H1 (cell line): ENCODE measurements around the gene ARHGEF19. TPM values are rescaled to one million over a fixed set of nuclear protein-coding genes. Genes with fewer than 3 reads are reported as not detected.

Source experiments
- CTCF ChIA-PET: fragments of 300-600 bp; sonication (Branson Sonifier 250); formaldehyde crosslinking; loops from one replicate; lab custom pipeline; 2021; ENCODE audit not compliant: partially characterized antibody; lab: Charles Lee
- POLR2A ChIA-PET: fragments of 300-600 bp; sonication (Branson Sonifier 250); formaldehyde crosslinking; loops from one replicate; lab custom pipeline; 2021; ENCODE audit warnings: inconsistent platforms; ENCODE audit not compliant: partially characterized antibody; lab: Charles Lee
- DNase-seq, 2 experiments: peaks; one replicate each; pipeline versions ENCODE4 v3.0.0 to v3.0.0-alpha.2; 2010 to 2022; ENCODE audit warnings: low spot score in 2 of 2, low read depth in 1 of 2, mixed read lengths in 1 of 2
- FAIRE-seq: peaks from 2 replicates; lab custom pipeline; 2011; peaks lifted over from hg19 to GRCh38; lab: Jason Lieb, UNC
- H2AFZ ChIP-seq: 2 replicates; pipeline ENCODE4 v1.8.1; 2012; ENCODE audit warnings: low read length, inconsistent platforms
- H2AK5ac ChIP-seq: 2 replicates; pipeline ENCODE4 v1.6.1; 2013; ENCODE audit warnings: low read depth, low read length
- H2BK120ac ChIP-seq: replicated peaks from 2 replicates; pipeline ENCODE3; 2013; ENCODE audit warnings: low read depth, low read length, inconsistent platforms
- H2BK12ac ChIP-seq: 2 replicates; pipeline ENCODE4 v1.6.1; 2013; ENCODE audit warnings: low read depth, low read length
- H2BK15ac ChIP-seq: 2 replicates; pipeline ENCODE4 v1.6.1; 2013; ENCODE audit warnings: low read length
- H2BK20ac ChIP-seq: 2 replicates; pipeline ENCODE4 v1.6.1; 2013; ENCODE audit warnings: low read length
- H2BK5ac ChIP-seq: 2 replicates; pipeline ENCODE4 v1.6.1; 2013; ENCODE audit warnings: low read depth, low read length
- H3K14ac ChIP-seq: 2 replicates; pipeline ENCODE4 v1.6.1; 2013; ENCODE audit warnings: inconsistent platforms; ENCODE audit not compliant: insufficient read length
- H3K18ac ChIP-seq: 2 replicates; pipeline ENCODE4 v1.6.1; 2013; ENCODE audit warnings: low read length; ENCODE audit errors: extremely low read depth
- H3K23ac ChIP-seq: 2 replicates; pipeline ENCODE4 v1.6.1; 2013; ENCODE audit warnings: inconsistent platforms; ENCODE audit not compliant: insufficient read length
- H3K23me2 ChIP-seq: 2 replicates; pipeline ENCODE4 v1.6.1; 2013; ENCODE audit warnings: low read depth, low read length
- H3K27ac ChIP-seq: 2 replicates; pipeline ENCODE4 v1.6.1; 2011; ENCODE audit warnings: low read depth, low read length, inconsistent platforms
- H3K27me3 ChIP-seq, 4 experiments: replicated peaks in 1 of 4; 1 replicate in 1 of 4; 2 replicates in 3 of 4; pipeline versions ENCODE4 v1.6.1 to v1.8.1; 2011 to 2013; ENCODE audit warnings: low read length in 3 of 4, mild to moderate bottlenecking in 3 of 4, inconsistent platforms in 2 of 4, mixed read lengths in 2 of 4, moderate library complexity in 1 of 4; ENCODE audit not compliant: control insufficient read depth in 3 of 4, insufficient read depth in 3 of 4; ENCODE audit errors: extremely low read depth in 1 of 4
- H3K36me3 ChIP-seq, 4 experiments: 2 replicates each; pipeline versions ENCODE4 v1.6.1 to v1.8.1; 2011 to 2013; ENCODE audit warnings: mild to moderate bottlenecking in 4 of 4, low read length in 3 of 4, moderate library complexity in 2 of 4, control low read depth in 1 of 4, inconsistent platforms in 1 of 4; ENCODE audit not compliant: insufficient read depth in 4 of 4, control insufficient read depth in 2 of 4
- H3K4ac ChIP-seq: replicated peaks from 2 replicates; pipeline ENCODE3; 2013; ENCODE audit warnings: low read length, low read depth, mixed read lengths, inconsistent platforms; ENCODE audit not compliant: insufficient read length
- H3K4me1 ChIP-seq, 4 experiments: replicated peaks in 1 of 4; 1 replicate in 1 of 4; 2 replicates in 3 of 4; pipeline versions ENCODE4 v1.6.1 to v1.8.1; 2011 to 2013; ENCODE audit warnings: low read length in 3 of 4, inconsistent platforms in 2 of 4, mixed read lengths in 1 of 4; ENCODE audit not compliant: insufficient read depth in 4 of 4, control insufficient read depth in 3 of 4
- H3K4me2 ChIP-seq, 2 experiments: 2 replicates each; pipeline versions ENCODE4 v1.6.1 to v1.8.1; 2011 to 2013; ENCODE audit warnings: low read depth in 2 of 2, low read length in 2 of 2, control low read depth in 1 of 2, inconsistent platforms in 1 of 2, mild to moderate bottlenecking in 1 of 2; ENCODE audit not compliant: insufficient read depth in 1 of 2
- H3K4me3 ChIP-seq, 4 experiments: fragments of 200-600, 300-600 bp in 1 of 4; sonication (generic), shearing (Covaris generic), sonication (Bioruptor Twin) in 1 of 4; 2 replicates each; pipeline versions ENCODE4 v1.5.1 to v1.8.1; 2011 to 2016; ENCODE audit warnings: low read length in 4 of 4, low read depth in 3 of 4, control low read depth in 2 of 4, inconsistent platforms in 2 of 4, mild to moderate bottlenecking in 2 of 4, mixed read lengths in 1 of 4, moderate library complexity in 1 of 4; ENCODE audit not compliant: insufficient read depth in 2 of 4; ENCODE audit errors: extremely low read depth in 1 of 4
- H3K56ac ChIP-seq: replicated peaks from 2 replicates; pipeline ENCODE3; 2013; ENCODE audit warnings: low read depth, mild to moderate bottlenecking, mixed read lengths, low read length, inconsistent platforms; ENCODE audit not compliant: insufficient read length
- H3K79me1 ChIP-seq: 2 replicates; pipeline ENCODE4 v1.6.1; 2013; ENCODE audit warnings: low read depth, low read length, control low read depth
- H3K79me2 ChIP-seq, 2 experiments: 2 replicates each; pipeline versions ENCODE4 v1.6.1 to v1.8.1; 2012 to 2013; ENCODE audit warnings: low read length in 2 of 2, mild to moderate bottlenecking in 2 of 2, inconsistent platforms in 1 of 2; ENCODE audit not compliant: insufficient read depth in 2 of 2, control insufficient read depth in 1 of 2
- H3K9ac ChIP-seq, 4 experiments: replicated peaks in 1 of 4; 1 replicate in 1 of 4; 2 replicates in 3 of 4; pipeline versions ENCODE4 v1.6.1 to v1.8.1; 2011 to 2013; ENCODE audit warnings: low read depth in 3 of 4, low read length in 3 of 4, control low read depth in 2 of 4, mild to moderate bottlenecking in 2 of 4, moderate library complexity in 2 of 4, inconsistent platforms in 1 of 4; ENCODE audit errors: extremely low read depth in 1 of 4
- H3K9me3 ChIP-seq, 2 experiments: 2 replicates each; pipeline versions ENCODE4 v1.6.1 to v1.8.1; 2012 to 2013; ENCODE audit warnings: mild to moderate bottlenecking in 2 of 2, moderate library complexity in 2 of 2, control low read depth in 1 of 2, inconsistent platforms in 1 of 2, low read depth in 1 of 2, low read length in 1 of 2, mixed read lengths in 1 of 2; ENCODE audit not compliant: insufficient read depth in 2 of 2
- H4K20me1 ChIP-seq, 2 experiments: replicated peaks in 1 of 2; 2 replicates each; pipeline versions ENCODE3 to v1.8.1; 2011 to 2013; ENCODE audit warnings: inconsistent platforms in 2 of 2, low read length in 2 of 2, mild to moderate bottlenecking in 1 of 2; ENCODE audit not compliant: insufficient read depth in 2 of 2, control insufficient read depth in 1 of 2
- H4K5ac ChIP-seq: 2 replicates; pipeline ENCODE4 v1.6.1; 2013; ENCODE audit warnings: low read length, low read depth, mixed read lengths, inconsistent platforms; ENCODE audit not compliant: insufficient read length
- H4K8ac ChIP-seq: 2 replicates; pipeline ENCODE4 v1.8.0; 2013; ENCODE audit warnings: mild to moderate bottlenecking, moderate library complexity, low read length, inconsistent platforms; ENCODE audit not compliant: insufficient read depth; ENCODE audit errors: extremely low read depth
- H4K91ac ChIP-seq: replicated peaks from 2 replicates; pipeline ENCODE3; 2013; ENCODE audit warnings: low read length, mixed read lengths, inconsistent platforms; ENCODE audit not compliant: insufficient read length
- CHD2 ChIP-seq: IDR thresholded peaks from 2 replicates; pipeline ENCODE4 v1.6.1; 2012; ENCODE audit warnings: low read length, improper control_type of control experiment
- EP300 ChIP-seq, 2 experiments: IDR thresholded peaks; 1 replicate in 1 of 2; 2 replicates in 1 of 2; pipeline ENCODE4 v1.6.1; 2011 to 2012; ENCODE audit warnings: low read depth in 2 of 2, low read length in 2 of 2, mild to moderate bottlenecking in 2 of 2, borderline replicate concordance in 1 of 2, inconsistent platforms in 1 of 2, moderate library complexity in 1 of 2
- FOSL1 ChIP-seq: IDR thresholded peaks from 2 replicates; pipeline ENCODE4 v1.6.1; 2011; ENCODE audit warnings: mild to moderate bottlenecking, low read depth, low read length, moderate library complexity; ENCODE audit not compliant: insufficient read depth
- KDM4A ChIP-seq: IDR thresholded peaks from one replicate; pipeline ENCODE4 v1.7.1; 2012; ENCODE audit warnings: low read depth, mild to moderate bottlenecking, moderate library complexity, low read length, inconsistent platforms; ENCODE audit not compliant: severe bottlenecking
- MAX ChIP-seq: IDR thresholded peaks from 2 replicates; pipeline ENCODE4 v1.6.1; 2012; ENCODE audit warnings: inconsistent platforms
- POLR2A ChIP-seq, 2 experiments: IDR thresholded peaks; 1 replicate in 1 of 2; 2 replicates in 1 of 2; pipeline ENCODE4 v1.6.1; 2011; ENCODE audit warnings: low read depth in 2 of 2, low read length in 2 of 2, mild to moderate bottlenecking in 2 of 2; ENCODE audit errors: control extremely low read depth in 1 of 2
- RAD21 ChIP-seq, 2 experiments: IDR thresholded peaks in 1 of 2; conservative IDR thresholded peaks in 1 of 2; 2 replicates each; pipeline ENCODE4 v1.6.1; 2011; ENCODE audit warnings: low read depth in 2 of 2, low read length in 2 of 2, improper control_type of control experiment in 1 of 2, inconsistent platforms in 1 of 2, mild to moderate bottlenecking in 1 of 2, moderate library complexity in 1 of 2
- RBBP5 ChIP-seq: IDR thresholded peaks from 2 replicates; pipeline ENCODE4 v1.7.1; 2012; ENCODE audit warnings: low read depth, mild to moderate bottlenecking, inconsistent platforms, low read length, moderate library complexity, borderline replicate concordance
- RXRA ChIP-seq: IDR thresholded peaks from 2 replicates; pipeline ENCODE4 v1.6.1; 2011; ENCODE audit warnings: low read depth, mild to moderate bottlenecking, low read length, moderate library complexity; ENCODE audit not compliant: insufficient read depth
- SP2 ChIP-seq: IDR thresholded peaks from 2 replicates; pipeline ENCODE4 v1.6.1; 2012; ENCODE audit warnings: mild to moderate bottlenecking, low read length, inconsistent platforms
- USF2 ChIP-seq: IDR thresholded peaks from 2 replicates; pipeline ENCODE4 v1.6.1; 2011; ENCODE audit warnings: low read length, improper control_type of control experiment
- WGBS, 2 experiments: shearing (Covaris generic) in 1 of 2; methylation state at CpG; one replicate each; pipeline versions ENCODE4 v1.1.6 to v1.1.7; 2013 to 2015; ENCODE audit warnings: low lambda C conversion rate in 2 of 2, mixed read lengths in 2 of 2, inconsistent platforms in 1 of 2, low coverage in 1 of 2, missing lambda C conversion rate in 1 of 2; ENCODE audit not compliant: insufficient replicate concordance in 2 of 2, insufficient coverage in 1 of 2, insufficient read length in 1 of 2; ENCODE audit errors: extremely low coverage in 1 of 2, missing lambda C conversion rate in 1 of 2; 5-methylcytosine and 5-hydroxymethylcytosine counted together
- polyA plus RNA-seq, 7 experiments: library from polyadenylated mRNA; depleted of rRNA in 3 of 7; stranded (reverse) in 5 of 7; unstranded in 2 of 7; fragments of >200 nt in 5 of 7; fragments of 200-250 nt in 2 of 7; gene quantifications; 1 replicate in 5 of 7; 2 replicates in 1 of 7; 4 replicates in 1 of 7; pipeline versions ENCODE4 v1.2.1 to v1.2.3, GENCODE V29; 2011 to 2013; ENCODE audit warnings: missing spikeins in 2 of 7, mixed read lengths in 2 of 7
- total RNA-seq: library from RNA; stranded (reverse); fragmentation: NEBNext Ultra II Directional; extraction: Animal tissue kit (Norgen Biotek cat#: 25700); gene quantifications from 2 replicates; pipeline ENCODE4 v1.2.1, GENCODE V29; 2021

ARHGEF19 gene
- total and polyA plus RNA-seq, 2 of the 8 experiments (the other 6 are each of a cell fraction or from before 2014, with no cell fraction given) = 47.5 to 56.4 TPM

GRCh38 chr1:16246961-16247360 is 34.5 kb upstream of the ARHGEF19 start:
- Histone ChIP-seq H4K5ac (no peak overlapping the region), H3K18ac (no peak overlapping the region), H3K4me1 (0 out of 7 replicates have a peak, but pooled peaks cover 0 to 3% (median 0%) of the 10 kb centered on the region in 4 experiments), H3K4ac (no peak overlapping the region), H2AK5ac (no peak overlapping the region), H3K23ac (no peak overlapping the region), H2BK5ac (no peak overlapping the region), H2BK12ac (no peak overlapping the region), H2AFZ (no peak overlapping the region), H3K23me2 (no peaks in the 10 kb centered on the region), H4K8ac (no peak overlapping the region), H3K36me3 (peaks cover 2 to 14% (median 10%) of the 10 kb centered on the region in 4 experiments; a peak in 4 of 8 replicates), H3K4me2 (no peak overlapping the region), H2BK20ac (no peak overlapping the region), H3K27me3 (no peaks in the 10 kb centered on the region), H4K20me1 (peaks cover 3 to 5% of the 10 kb centered on the region in 2 experiments), H3K79me2 (no peaks in the 10 kb centered on the region), H3K14ac (no peak overlapping the region), H2BK120ac (no peak overlapping the region), H3K9me3 (no peaks in the 10 kb centered on the region), H3K79me1 (no peaks in the 10 kb centered on the region), H3K9ac (no peak overlapping the region), H3K4me3 (no peak overlapping the region), H3K56ac (no peak overlapping the region), H2BK15ac (no peak overlapping the region), H4K91ac (no peak overlapping the region), H3K27ac (no peak overlapping the region)
- CTCF ChIA-PET = interaction anchor here (0.9 to 9.0 kb wide), 5 partner anchors 15 to 169 kb away, joined by 3 to 106 read pairs (median 7); partner anchors contain the start of gene CPLANE2
- POLR2A ChIA-PET = interaction anchor here (1.3 kb wide), 1 partner anchor 22 kb away, joined by 5 read pairs; no protein-coding TSS in a partner anchor
- 90% methylated on average over 5 of the region's 5 CpGs; no CpG with 5 or more reads in 1 of the 2 experiments for WGBS, 2 experiments
- DNase-seq (no peak), FAIRE-seq (no peak)
- TF ChIP-seq MAX (no peak), RXRA (no peak), SP2 (no peak), KDM4A (no peak), RAD21 (IDR thresholded peaks at IDR 0.05 in 1 of 2, conservative IDR thresholded peaks at IDR 0.05 in 1 of 2; ENCODE audit: low read depth in 2 of 2, low read length in 2 of 2) (no peak), FOSL1 (no peak), EP300 (IDR thresholded peaks at IDR 0.05; ENCODE audit: borderline replicate concordance in 1 of 2, low read depth in 2 of 2, low read length in 2 of 2) (no peak), USF2 (no peak), CHD2 (no peak), RBBP5 (no peak), POLR2A (IDR thresholded peaks at IDR 0.05; ENCODE audit: control extremely low read depth in 1 of 2, low read depth in 2 of 2, low read length in 2 of 2) (no peak)
